ENCODE measurements around the gene WDR62.

DNA sequence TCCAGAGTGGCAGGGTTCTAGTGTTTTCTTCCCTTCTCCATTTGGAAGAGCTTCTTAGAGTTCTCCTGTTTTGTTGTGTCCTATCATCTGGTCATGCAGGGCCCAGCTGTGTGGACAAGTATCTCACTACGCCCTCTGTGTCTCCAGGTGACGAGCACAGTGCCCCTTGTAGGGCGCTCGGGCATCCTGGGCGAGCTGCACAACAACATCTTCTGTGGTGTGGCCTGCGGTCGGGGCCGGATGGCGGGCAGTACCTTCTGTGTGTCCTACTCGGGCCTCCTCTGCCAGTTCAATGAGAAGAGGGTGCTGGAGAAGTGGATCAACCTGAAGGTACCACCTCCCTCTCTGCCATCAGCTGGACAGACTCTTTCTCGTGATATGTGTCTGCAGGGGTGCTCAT, 13.0 kb downstream of the WDR62 start:
- TF ChIP-seq ZNF274 (IDR thresholded peaks at IDR 0.05; ENCODE audit: insufficient read depth, insufficient read length) (no peak), FOXK2 (IDR thresholded peaks at IDR 0.05) (no peak), IKZF1 (conservative IDR thresholded peaks at IDR 0.05) (no peak), CBFB (IDR thresholded peaks at IDR 0.05; ENCODE audit: low read depth) (no peak)
- TF ChIP-seq, protein P1, sequence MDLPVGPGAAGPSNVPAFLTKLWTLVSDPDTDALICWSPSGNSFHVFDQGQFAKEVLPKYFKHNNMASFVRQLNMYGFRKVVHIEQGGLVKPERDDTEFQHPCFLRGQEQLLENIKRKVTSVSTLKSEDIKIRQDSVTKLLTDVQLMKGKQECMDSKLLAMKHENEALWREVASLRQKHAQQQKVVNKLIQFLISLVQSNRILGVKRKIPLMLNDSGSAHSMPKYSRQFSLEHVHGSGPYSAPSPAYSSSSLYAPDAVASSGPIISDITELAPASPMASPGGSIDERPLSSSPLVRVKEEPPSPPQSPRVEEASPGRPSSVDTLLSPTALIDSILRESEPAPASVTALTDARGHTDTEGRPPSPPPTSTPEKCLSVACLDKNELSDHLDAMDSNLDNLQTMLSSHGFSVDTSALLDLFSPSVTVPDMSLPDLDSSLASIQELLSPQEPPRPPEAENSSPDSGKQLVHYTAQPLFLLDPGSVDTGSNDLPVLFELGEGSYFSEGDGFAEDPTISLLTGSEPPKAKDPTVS (IDR thresholded peaks at IDR 0.05; ENCODE audit: low read depth, low read length) = no peak
- TF ChIP-seq, protein P2, sequence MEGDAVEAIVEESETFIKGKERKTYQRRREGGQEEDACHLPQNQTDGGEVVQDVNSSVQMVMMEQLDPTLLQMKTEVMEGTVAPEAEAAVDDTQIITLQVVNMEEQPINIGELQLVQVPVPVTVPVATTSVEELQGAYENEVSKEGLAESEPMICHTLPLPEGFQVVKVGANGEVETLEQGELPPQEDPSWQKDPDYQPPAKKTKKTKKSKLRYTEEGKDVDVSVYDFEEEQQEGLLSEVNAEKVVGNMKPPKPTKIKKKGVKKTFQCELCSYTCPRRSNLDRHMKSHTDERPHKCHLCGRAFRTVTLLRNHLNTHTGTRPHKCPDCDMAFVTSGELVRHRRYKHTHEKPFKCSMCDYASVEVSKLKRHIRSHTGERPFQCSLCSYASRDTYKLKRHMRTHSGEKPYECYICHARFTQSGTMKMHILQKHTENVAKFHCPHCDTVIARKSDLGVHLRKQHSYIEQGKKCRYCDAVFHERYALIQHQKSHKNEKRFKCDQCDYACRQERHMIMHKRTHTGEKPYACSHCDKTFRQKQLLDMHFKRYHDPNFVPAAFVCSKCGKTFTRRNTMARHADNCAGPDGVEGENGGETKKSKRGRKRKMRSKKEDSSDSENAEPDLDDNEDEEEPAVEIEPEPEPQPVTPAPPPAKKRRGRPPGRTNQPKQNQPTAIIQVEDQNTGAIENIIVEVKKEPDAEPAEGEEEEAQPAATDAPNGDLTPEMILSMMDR (IDR thresholded peaks at IDR 0.05 in 2 of 3, conservative IDR thresholded peaks at IDR 0.05 in 1 of 3; ENCODE audit: control insufficient read depth in 2 of 3, extremely low read depth in 1 of 3, insufficient read depth in 1 of 3, low read depth in 3 of 3, low read length in 3 of 3) = no peak
